HG03139 (cell line): ENCODE results near the gene PLVAP.
"Not testable (repeated sequence)": the region's sequence is repeated elsewhere in the genome, so short reads cannot be mapped to it uniquely, and the experiment has no call there.

ENCODE experiments used
- ATAC-seq: cut with Tn5 transposase; IDR thresholded peaks from one replicate; pipeline ENCODE4 v1.9.1; 2021; ENCODE audit not compliant: unreplicated experiment

PLVAP gene

DNA sequence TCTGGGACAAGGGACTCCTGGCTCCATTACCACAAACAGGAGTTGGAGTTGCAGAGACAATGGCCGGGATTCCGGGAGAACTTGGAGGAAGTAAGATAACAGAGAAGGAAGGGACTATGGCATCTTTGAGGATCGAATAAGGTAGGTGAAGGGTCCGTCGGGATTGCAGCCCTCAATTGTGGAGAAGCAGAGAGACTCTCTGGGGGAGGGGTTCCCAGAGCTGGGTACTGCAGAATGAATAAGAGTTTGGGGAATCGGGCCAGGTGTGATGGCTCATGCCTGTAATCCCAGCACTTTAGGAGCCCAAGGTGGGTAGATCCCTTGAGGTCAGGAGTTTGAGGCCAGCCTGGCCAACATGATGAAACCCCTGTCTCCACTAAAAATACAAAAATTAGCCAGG lies 24.5 kb upstream of the PLVAP start:
- no peak for ATAC-seq

DNA sequence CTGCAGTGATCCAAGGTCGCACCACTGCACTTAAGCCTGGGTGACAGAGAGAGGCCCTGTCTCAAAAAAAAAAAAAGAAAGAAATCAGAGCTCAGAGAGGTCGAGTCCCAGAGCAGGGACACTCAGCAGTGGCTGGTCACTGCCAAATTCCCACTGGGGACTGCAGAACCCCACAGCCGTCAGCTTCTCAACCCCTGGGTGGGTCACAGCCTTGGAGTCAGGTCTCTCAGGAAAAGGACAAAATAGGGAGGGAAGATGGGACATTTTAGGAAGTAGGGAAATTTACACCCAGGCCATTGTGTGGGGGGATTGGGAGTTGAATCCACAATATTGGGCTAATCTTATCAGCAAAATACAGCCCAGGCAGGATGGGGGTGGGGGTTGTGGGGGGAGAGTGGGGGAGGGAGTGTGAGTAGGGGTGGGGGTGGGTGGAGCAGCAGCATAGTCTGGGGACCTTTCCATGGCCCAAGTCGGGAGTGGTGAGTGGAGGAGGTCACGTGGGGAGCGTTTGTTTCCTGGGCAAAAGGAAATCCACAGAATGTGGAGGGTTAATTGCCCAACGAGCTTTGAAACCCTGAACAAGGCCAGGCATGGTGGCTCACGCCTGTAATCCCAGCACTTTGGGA lies 21.9 kb upstream of the PLVAP start:
- no peak for ATAC-seq

DNA sequence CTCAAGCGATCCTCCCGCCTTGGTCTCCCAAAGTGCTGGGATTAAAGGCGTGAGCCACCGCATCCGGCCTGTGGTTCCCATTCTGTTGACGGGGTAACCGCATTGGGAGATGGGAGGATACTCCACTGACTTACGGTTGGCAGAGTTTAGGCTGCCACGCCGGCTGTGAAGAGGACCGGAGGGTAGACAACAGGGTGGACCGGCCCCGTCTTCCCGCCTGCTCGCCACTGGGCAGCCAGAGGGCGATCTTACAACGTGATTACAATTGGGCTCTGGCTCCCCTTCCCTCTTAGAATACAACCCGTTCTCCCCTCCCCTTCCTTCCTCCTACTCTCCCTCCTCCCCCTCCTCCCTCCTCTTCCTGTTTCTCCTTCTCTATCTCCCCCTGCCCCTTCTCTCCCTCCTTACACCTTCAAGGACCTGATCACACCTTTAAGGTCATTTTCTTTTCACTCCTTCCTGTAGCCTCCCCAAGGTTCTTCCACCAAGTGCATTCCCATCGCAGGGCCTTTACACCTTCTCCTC lies 17.8 kb upstream of the PLVAP start:
- no peak for ATAC-seq

DNA sequence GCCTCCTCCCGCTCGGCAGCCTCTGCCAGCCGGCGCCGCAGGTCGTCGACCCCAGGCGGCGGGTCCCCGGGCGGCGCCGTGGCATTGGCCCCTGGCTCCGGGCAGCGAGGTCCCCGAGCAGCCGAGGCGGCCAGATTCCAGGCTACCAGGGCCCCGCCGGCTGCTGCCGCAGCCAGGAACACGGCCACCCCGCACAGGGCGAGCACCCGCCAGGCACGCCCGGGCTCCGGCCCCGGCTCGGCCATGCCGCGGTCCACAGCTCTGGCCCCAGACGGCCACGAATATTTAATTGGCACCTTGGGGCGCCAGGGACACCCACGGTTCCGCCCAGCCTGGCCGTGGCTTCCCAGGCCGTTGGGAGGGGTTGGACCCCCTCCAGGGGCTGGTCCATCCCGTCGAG lies 16.8 kb upstream of the PLVAP start, which contains the start of gene CCDC194:
TSS of gene CCDC194 (minus strand) at position 283 of the 400 bp plus-strand sequence. CDS start at position 245, 38 bp downstream.
- no peak for ATAC-seq

DNA sequence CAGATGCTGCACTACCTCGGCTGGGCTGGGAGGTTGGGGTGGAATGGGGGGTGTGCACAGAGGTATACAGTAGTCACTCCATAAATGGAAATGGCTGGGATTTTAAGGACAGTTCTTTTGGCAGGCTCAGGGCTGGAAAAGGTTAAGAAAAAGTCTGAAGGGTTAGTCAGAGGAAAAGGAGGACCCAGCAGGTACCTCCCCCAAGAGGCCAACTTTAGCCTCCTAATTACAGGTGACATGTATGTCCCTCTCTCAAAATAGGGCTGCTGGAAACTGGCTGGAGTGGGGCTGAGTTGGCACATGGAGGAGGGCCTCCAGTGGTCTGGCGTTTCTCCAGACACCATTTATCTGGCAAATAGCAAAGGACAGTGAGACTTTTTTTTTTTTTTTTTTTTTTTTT lies 15.9 kb upstream of the PLVAP start:
- no peak for ATAC-seq

DNA sequence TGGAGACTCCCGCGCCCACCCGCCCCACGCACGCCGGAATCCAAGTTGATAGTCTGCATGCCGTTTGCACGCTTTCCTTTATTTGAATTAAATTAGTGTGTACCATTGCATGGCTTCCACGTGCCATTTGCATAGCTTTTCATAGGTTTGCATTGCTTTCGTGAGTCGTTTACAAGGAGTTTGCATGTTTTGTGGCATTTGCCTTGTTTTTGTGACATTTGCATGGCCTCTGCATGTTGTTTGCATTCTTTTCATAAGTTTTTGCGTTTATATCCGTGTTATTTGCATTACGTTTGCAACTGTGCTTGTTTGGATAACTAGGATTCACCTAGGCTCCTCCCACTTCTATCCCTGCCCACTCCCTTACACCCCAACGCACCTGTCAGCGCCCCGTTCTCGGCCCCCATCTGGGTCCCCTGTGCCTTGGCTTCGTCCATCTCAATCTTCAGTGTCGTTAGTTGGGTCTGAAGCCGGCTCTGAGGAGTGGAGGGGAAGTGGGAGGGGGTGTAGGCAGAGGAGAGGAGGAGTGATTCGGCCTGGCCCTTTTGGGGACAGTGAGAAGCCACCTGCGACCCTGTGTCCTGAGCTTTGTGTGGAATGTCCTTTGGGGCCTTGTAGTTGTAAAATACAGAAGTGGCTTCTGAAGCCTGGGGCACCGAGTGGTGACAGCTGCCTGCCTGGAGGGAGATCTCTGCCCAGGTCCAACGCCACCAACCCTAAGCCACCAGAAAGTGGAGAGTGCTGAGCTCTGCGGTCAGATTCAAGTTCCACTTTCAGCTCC lies 14.4 kb upstream of the PLVAP start:
- ATAC-seq = no peak

DNA sequence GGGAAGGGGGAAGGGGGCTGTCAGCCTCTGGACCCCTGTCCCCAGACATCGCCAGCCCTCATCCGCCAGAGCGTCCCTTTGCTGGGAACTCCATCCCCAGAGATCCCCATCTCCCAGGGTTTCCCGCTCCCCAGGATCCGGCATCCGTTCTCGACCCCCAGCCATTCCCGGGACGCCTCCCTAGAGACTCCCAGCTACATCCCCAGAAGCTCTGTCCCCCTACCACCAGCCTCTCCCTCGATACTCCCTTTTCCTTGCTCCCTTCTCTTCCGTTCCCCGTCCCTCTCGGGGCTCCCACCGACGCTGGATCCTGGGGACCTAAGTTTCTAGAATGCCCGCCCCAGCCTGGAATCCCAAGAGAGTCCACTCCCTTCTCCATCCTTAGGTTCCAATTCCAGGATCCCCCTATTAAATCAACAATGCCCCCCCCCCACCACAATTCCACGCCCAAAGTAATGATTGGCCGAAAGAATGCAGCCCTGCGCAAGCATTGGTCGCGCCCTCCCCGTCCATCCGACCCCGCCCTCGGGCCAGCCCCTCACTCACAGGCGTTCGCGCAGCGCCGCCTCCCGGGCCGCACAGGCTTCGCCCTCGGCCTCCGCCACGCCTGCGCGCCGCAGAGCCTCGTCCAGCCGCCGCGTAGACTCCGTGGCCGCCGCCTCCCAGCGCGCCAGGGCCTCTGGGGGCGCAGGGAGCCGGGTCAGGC lies 13.7 kb upstream of the PLVAP start:
- peak; percentile 77 for ATAC-seq

DNA sequence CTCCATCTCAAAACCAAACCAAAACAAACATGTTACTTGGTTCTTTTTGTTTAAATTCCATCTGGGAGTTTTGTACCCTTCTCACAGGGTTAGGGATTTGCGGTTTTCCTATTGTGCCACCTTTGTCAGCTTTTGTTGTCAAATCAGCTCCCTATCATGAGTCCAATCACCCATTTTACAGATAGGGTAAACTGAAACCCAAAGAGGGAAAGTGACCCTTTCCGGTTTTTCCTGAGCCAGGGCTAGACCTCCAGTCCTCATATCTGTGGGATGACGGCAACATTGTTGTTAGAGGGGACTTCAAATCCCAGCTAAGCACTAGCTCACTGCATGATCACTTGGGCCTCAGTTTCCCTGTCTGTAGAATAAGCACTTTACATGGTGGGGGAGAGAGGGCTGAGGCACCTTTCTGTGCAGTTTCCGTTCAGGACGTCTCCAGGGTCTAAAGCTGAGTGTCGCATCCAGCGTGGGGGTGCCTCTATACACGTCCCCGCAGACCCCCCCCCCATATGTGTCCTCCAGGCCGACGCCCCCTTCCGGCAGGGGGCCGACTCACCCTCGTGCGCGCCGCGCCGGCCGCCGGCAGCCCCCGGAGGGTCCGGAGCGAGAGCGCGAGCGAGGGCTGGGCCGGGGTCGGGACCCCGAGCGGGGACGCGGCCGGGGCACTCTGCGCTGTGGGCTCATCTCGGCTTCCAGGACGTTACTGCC lies 13.0 kb upstream of the PLVAP start:
- no peak for ATAC-seq

DNA sequence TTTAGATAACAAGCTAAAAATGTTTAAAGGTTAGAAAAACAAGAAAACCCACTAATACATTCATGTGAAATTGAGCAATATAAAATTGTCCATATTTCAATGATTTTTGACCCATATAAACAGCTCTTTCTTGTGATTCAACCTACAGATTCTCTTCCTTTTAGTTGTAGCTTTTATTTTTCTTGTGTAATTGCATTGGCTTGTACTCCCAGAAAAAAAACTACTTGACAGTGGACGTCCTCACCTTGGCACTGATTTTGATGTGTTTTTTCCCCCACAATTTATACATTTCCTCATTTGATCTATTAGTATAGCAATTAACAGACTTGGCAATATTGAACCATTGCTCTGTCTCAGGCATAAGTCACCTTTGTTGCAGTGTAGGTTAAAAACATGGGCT lies 12.1 kb upstream of the PLVAP start:
- ATAC-seq = no peak

DNA sequence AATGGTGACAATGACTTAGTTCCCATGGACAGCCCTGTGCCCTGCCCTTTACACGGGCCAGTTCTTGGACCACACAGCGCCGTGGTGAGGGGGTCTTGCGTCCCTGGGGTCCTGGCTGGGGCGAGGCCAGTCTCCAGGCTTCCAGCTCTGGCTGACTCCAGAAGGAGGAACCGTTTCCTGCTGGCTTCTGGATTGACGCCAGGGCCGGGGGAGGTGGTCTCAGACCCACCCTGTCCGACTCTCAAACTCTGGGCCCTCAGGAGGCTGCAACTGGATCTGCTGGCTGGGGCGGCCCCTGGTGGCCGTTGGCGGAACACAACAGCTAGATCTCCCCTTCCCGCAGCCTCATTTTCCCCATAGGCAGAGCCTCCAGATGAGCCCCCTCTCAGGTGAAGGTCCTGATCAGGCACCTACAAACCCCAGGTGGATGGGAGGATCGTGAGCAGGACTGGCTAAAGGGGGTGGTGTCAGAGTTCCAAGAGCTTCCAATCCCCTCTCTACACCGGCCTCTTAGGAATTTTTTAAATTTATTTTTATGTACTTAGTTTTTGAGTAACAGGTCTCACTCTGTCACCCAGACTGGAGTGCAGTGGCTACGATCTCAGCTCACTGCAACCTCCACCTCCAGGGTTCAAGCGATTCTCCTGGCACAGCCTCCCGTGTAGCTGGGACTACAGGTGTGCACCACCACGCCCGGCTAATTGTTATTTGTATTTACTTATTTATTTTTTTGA lies 8.9 kb upstream of the PLVAP start:
- no peak for ATAC-seq

DNA sequence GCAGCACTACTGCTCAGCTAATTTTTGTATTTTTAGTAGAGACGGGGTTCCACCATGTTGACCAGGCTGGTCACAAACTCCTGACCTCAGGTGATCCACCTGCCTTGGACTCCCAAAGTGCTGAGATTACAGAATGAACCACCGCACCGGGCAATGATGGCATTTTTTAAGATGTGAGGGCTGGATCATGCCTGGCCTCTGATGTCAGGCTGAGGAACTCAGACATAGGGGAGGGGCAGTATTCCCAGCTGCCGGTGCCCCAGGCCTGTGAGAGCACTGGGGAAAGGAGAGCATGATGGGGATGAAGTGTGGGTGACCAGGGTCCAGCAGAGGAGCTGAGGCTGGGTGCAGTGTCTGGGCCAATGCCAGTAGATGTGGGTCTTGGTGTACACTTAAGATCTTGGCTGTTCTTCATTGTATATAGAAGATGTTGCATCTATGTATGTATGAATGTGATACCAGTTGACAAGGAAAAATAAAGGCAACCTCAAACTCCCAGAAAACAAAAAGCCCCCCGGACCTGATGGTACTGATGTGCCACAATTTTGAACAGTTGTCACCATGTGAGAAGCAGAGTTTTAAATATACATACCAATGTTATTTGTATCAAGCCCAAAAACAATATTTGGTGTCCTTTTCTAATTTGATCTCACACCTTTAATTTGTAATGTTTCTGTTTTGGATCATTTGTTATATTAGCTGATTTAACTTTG lies 3.4 kb upstream of the PLVAP start:
- no peak for ATAC-seq

DNA sequence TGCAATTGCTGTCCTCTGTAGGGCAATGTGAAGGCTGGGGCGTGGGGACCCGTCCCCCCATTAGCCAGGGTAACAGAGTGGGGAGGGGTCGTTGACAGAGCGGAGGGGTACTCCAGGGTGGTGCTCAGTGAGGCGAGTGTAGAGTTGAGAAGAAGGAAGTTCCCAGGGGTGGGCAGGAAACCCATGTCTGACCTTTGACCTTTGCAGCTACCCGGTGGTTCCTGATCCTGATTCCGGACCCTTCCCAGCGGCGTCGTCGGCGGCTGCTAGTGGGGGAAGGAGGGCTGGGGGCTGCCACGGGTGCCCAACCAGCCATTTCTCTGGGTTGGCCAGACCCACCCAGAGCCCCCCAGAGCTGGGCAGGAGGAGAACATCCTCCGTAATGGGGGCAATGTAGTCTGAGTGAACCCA lies 2.1 kb upstream of the PLVAP start:
- no peak for ATAC-seq

DNA sequence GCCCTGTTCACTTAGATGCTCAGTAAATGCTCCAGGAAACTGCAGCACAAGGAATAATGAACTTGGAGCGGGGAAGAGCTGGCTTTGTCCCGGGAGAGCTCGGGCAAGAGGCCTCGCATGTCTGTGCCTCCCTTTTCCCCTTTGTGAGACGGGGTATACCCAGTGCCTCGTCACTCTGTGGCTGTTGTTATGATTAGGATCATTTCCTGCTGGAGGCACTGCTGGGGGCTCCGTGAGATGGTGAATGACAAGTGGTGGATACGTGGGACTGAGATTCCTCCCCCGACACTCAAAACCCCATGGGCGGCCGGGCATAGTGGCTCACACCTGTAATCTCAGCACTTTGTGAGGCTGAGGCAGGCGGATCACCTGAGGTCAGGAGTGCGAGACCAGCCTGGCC lies 1.1 kb upstream of the PLVAP start:
- ATAC-seq = no peak

DNA sequence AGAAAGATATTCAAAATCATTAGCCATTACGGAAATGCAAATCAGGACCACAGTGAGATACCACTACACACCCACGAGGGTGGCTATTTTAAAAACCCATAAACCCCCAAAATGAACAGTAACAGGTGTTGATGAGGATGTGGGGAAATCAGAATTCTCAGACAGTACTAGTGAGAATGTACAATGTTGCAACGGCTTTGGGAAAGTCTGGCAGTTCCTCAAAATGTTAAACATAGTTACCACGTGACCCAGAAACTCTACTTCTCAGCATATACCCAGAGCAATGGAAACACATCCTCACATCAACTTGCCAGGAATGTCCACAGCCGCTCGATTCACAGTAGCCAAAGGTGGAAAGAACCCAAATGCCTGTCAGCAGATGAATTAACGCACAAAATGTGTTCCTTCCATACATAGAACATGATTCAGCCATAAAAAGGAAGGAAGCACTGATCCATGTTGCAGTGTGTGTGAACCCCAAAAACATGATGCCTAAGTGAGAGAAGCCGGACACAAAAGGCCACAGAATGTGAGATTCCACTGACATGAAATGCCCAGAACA lies 7.0 kb downstream of the PLVAP start:
- ATAC-seq = no peak

DNA sequence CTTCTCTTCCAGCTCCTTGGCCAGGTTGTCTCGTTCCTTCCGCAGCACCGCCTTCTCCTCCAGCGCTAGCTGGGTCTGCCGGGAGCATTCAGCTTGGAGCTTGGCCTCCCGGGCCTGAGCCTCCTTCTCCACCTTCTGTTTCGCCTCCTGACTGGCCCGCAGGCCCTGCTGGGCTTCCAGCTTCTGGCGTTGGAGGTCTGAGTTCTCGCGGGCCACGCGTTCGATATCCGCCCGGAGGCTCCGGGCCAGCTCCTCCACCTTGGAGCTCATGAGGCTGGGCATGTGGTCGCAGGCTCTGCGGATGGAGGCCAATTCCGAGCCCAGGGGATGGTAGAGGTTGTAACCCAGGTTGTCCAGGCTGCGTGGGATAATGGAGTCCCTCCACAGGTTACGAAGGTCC lies 11.8 kb downstream of the PLVAP start:
- no peak for ATAC-seq

DNA sequence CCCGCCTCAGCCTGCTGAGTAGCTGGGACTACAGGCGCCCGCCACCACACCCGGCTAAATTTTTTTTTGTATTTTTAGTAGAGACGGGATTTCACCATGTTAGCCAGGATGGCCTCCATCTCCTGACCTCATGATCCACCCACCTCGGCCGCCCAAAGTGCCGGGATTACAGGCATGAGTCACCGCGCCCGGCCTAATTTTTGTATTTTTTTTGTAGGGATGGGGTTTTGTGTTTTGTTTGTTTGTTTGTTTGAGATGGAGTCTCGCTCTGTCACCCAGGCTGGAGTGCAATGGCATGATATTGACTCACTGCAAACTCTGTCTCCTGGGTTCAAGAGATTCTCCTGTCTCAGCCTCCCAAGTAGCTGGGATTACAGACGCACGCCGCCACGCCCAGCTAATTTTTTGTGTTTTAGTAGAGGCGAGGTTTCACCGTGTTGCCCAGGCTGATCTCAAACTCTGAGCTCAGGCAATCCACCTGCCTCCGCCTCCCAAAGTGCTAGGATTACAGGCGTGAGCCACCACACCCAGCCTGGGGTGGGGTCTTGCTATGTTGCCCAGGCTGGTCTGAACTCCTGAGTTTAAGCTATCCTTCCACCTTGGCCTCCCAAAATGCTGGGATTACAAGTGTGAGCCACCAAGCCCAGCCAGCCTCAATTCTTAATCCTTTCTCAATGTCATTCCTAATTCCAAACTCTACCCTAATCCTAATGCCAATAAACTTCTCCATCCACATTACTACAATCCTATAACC lies 13.1 kb downstream of the PLVAP start:
- not testable (repeated sequence) for ATAC-seq

DNA sequence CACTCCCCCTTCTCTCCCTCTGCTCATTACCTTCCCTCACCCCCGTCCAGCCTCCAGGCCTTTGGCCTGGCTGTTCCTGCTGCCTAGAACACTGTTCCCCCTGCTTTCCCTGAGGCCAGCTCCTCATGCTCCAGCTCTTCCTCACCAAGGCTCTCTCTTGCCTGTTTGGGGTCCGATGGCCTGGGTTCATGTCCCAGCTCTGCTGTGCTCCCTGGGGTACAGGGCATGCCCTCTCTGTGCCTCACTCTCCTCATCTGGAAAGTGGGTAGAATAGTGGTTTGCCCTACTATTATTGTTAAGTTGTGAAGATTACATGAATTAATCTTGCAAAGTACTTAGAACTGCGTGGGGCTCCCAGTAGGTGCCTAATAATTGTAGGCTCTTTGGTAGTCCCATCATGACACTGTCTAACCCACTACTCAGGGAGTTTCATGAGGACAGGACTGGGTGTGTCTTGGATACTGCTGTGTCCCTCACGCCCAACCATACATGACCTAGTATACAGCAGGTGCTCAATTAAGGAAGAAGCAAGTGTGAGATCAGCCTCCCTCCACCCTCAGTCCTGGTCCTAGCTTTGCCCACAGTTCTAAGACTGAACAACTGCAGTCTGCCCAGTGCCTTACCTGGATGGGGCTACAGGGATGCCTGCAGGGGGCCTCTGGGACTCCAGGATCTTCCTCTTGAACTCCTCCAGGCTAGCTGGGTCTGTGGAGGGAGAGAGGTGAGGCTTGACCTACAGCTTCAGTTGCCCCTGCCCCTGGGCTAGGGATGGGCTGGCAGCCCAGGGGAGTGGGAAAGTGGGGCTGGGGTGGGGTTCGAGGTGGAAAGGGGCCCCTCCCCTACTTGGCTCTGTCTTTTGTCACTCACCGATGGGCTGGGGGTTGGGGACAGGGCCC lies 17.0 kb downstream of the PLVAP start:
- ATAC-seq = no peak

DNA sequence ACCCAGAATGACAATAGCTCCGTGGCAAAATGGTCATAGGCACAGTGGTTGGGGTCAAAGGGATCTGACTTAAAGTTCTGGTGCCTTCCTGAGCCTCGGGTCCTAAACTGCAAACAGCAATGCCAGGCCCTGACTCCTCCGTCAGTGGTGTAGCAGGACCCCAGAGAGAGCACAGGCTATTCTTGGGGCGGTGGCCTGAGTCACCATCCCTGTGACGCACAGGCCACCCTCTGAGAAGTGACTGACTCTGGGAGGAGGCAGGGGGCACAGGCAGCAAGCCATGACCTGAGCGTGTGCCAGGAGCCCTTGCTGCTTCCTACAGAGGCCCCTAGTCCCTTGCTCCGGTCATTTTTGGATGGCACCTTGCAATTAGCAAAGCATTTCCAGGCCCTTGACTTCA lies 18.7 kb downstream of the PLVAP start:
- ATAC-seq = no peak
